Measurements from ENCODE around the gene NTN4. TPM values are rescaled to one million over a fixed set of nuclear protein-coding genes. Genes with fewer than 3 reads are reported as not detected.

Gene NTN4
- total RNA-seq, 1 experiment from 2014 or later, result 0.17 TPM

DNA sequence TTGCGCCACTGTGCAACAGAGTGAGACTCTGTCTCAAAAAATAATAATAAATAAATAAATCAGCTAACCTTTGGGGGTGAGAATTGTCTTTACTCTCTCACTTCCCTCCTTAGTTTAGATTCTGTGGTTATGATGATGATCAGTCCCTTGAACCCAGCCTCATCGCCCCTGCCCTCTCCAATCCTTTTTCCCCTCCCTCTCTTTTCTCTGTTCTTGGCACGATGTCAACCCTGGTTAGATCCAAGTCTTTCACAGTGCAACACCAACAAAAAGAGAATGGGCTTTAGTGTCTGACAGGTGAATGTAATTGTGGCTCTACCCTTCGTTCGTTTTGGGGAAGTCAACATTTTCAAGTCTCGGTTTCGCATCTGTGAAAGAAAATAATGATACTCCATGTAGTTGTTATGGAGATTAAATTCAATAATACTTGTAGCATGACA lies 59.0 kb downstream of the NTN4 start:
- Histone ChIP-seq H3K14ac (ENCODE audit: insufficient read depth, low read length) (no peak overlapping the region), H3K56ac (ENCODE audit: insufficient read length, low read depth, low read length) (no peak overlapping the region), H2AK5ac (ENCODE audit: insufficient read length, low read length) (no peak overlapping the region), H3K4me2 (ENCODE audit: insufficient read depth, insufficient read length, low read length) (no peak overlapping the region), H4K91ac (ENCODE audit: insufficient read length, low read depth, low read length) (no peak overlapping the region), H3T11ph (ENCODE audit: low read length) (no peak overlapping the region), H2BK20ac (ENCODE audit: low read depth, low read length, poor library complexity, severe bottlenecking) (no peak overlapping the region), H3K23ac (ENCODE audit: insufficient read length, low read depth, low read length) (no peak overlapping the region), H3K4me1 (ENCODE audit: insufficient read depth, low read length) (no peaks in the 10 kb centered on the region), H3K79me2 (ENCODE audit: insufficient read depth, low read length) (no peaks in the 10 kb centered on the region), H3K9ac (ENCODE audit: extremely low read depth, insufficient read length, low read length) (no peak overlapping the region), H3K4ac (ENCODE audit: low read depth, low read length) (no peak overlapping the region), H3K9me3 (ENCODE audit: control insufficient read depth, low read depth, low read length) (no peaks in the 10 kb centered on the region), H4K8ac (replicated peaks; ENCODE audit: insufficient read length, low read depth, low read length) (no peak overlapping the region), H2BK15ac (ENCODE audit: low read depth, low read length) (no peak overlapping the region), H2BK120ac (ENCODE audit: low read depth, low read length, poor library complexity, severe bottlenecking) (no peak overlapping the region), H2BK12ac (ENCODE audit: insufficient read length, low read depth, low read length) (no peak overlapping the region), H3K18ac (ENCODE audit: insufficient read length, low read depth, low read length) (no peak overlapping the region), H2BK5ac (ENCODE audit: insufficient read length, low read length) (no peak overlapping the region), H3K27me3 (ENCODE audit: insufficient read depth, low read length) (no peaks in the 10 kb centered on the region), H3K79me1 (ENCODE audit: insufficient read depth, low read depth, low read length, poor library complexity, severe bottlenecking) (no peaks in the 10 kb centered on the region), H3K27ac (ENCODE audit: insufficient read length, low read depth, low read length) (no peak overlapping the region), H4K5ac (ENCODE audit: insufficient read length, low read depth, low read length) (no peak overlapping the region), H3K23me2 (ENCODE audit: insufficient read length, low read depth, low read length, poor library complexity, severe bottlenecking) (no peaks in the 10 kb centered on the region), H4K20me1 (ENCODE audit: control insufficient read depth, insufficient read depth, insufficient read length) (no peaks in the 10 kb centered on the region), H2AFZ (ENCODE audit: low read length) (no peak overlapping the region)
- no peak overlapping the region; a peak in 1 of 7 replicates for H3K27ac Mint-ChIP-seq
- TF ChIP-seq CTCF (conservative IDR thresholded peaks at IDR 0.05), result no peak
- H3K4me3 Mint-ChIP-seq, result no peak overlapping the region
- H3K4me1 Mint-ChIP-seq, result peaks cover 2 to 3% of the 10 kb centered on the region in 2 experiments; a peak in 3 of 4 replicates
- peaks cover 5 to 6% of the 10 kb centered on the region in 2 experiments; a peak in 4 of 5 replicates for H3K9me3 Mint-ChIP-seq
- peaks cover 3 to 6% (median 4%) of the 10 kb centered on the region in 3 experiments; a peak in 4 of 7 replicates for H3K36me3 Mint-ChIP-seq (ENCODE audit: insufficient read depth in 1 of 3, low read depth in 3 of 3)
- no peaks in the 10 kb centered on the region for H3K27me3 Mint-ChIP-seq (ENCODE audit: low read depth)
- no peak for DNase-seq
- no CpG with 5 or more reads among the region's 7 CpGs for WGBS (ENCODE audit: extremely low coverage, insufficient read length, low lambda C conversion rate)
